SK-N-SH (cell line): Measurements from ENCODE around the gene CDAN1. TPM values are rescaled to one million over a fixed set of nuclear protein-coding genes. Genes with fewer than 3 reads are reported as not detected.

Experiments used
- CTCF ChIA-PET: fragments of 300-600, 350-600 bp; formaldehyde crosslinking; extraction: SDS; loops from one replicate; lab custom pipeline; 2021; lab: Yijun Ruan, JAX
- POLR2A ChIA-PET: fragments of 350-600 bp; sonication (Branson Sonifier 250); formaldehyde crosslinking; extraction: SDS; loops from one replicate; lab custom pipeline; 2020; ENCODE audit warnings: antibody characterized with exemption, inconsistent platforms; lab: Yijun Ruan, JAX
- DNase-seq: peaks from one replicate; pipeline ENCODE4 v3.0.0; 2012
- H2AFZ ChIP-seq: fragments of 200-600 bp; sonication (generic); 2 replicates; pipeline ENCODE4 v1.8.1; 2016; ENCODE audit warnings: antibody characterized with exemption, mild to moderate bottlenecking, low read depth
- H3F3A ChIP-seq: fragments of 200-600 bp; sonication (generic); replicated peaks from 2 replicates; pipeline ENCODE3; 2016; ENCODE audit warnings: antibody characterized with exemption, mild to moderate bottlenecking; ENCODE audit not compliant: insufficient read depth
- H3K27ac ChIP-seq, 2 experiments: fragments of 200-500 bp in 1 of 2; fragments of 200-600 bp in 1 of 2; sonication (Bioruptor generic) in 1 of 2; sonication (generic), shearing (Covaris generic) in 1 of 2; 2 replicates each; pipeline versions ENCODE4 v1.5.1 to v1.6.1; 2014 to 2016; ENCODE audit warnings: low read depth in 2 of 2, inconsistent platforms in 1 of 2, low read length in 1 of 2, mild to moderate bottlenecking in 1 of 2, mixed read lengths in 1 of 2
- H3K27me3 ChIP-seq: fragments of 200-600 bp; sonication (generic), shearing (Covaris generic); 2 replicates; pipeline ENCODE4 v1.6.1; 2016; ENCODE audit warnings: mixed run types; ENCODE audit not compliant: insufficient read depth
- H3K36me3 ChIP-seq, 2 experiments: fragments of 200-500 bp in 1 of 2; fragments of 200-600 bp in 1 of 2; sonication (Bioruptor generic) in 1 of 2; sonication (generic) in 1 of 2; replicated peaks in 1 of 2; 2 replicates each; pipeline versions ENCODE3 to v1.5.1; 2014 to 2016; ENCODE audit warnings: low read length in 1 of 2, mild to moderate bottlenecking in 1 of 2; ENCODE audit not compliant: insufficient read depth in 2 of 2, control insufficient read depth in 1 of 2
- H3K4me1 ChIP-seq, 2 experiments: fragments of 200-500 bp in 1 of 2; fragments of 200-600 bp in 1 of 2; sonication (Bioruptor generic) in 1 of 2; sonication (generic), shearing (Covaris generic) in 1 of 2; 2 replicates each; pipeline versions ENCODE4 v1.5.1 to v1.6.1; 2014 to 2016; ENCODE audit warnings: low read depth in 1 of 2, low read length in 1 of 2, mixed run types in 1 of 2; ENCODE audit not compliant: insufficient read depth in 2 of 2, control insufficient read depth in 1 of 2
- H3K4me2 ChIP-seq: fragments of 200-600 bp; sonication (generic), shearing (Covaris generic); 2 replicates; pipeline ENCODE4 v1.6.1; 2017; ENCODE audit warnings: mixed run types
- H3K4me3 ChIP-seq, 2 experiments: fragments of 200-500 bp in 1 of 2; fragments of 200-600 bp in 1 of 2; sonication (Bioruptor generic) in 1 of 2; sonication (generic), shearing (Covaris generic) in 1 of 2; 2 replicates each; pipeline versions ENCODE4 v1.5.1 to v1.8.1; 2014 to 2016; ENCODE audit warnings: low read depth in 2 of 2, inconsistent platforms in 1 of 2, low read length in 1 of 2, mild to moderate bottlenecking in 1 of 2, mixed read lengths in 1 of 2, moderate library complexity in 1 of 2
- H3K79me2 ChIP-seq: fragments of 200-600 bp; sonication (generic); 2 replicates; pipeline ENCODE4 v1.8.1; 2017; ENCODE audit warnings: mild to moderate bottlenecking; ENCODE audit not compliant: insufficient read depth
- H3K9ac ChIP-seq: fragments of 200-600 bp; sonication (generic); 2 replicates; pipeline ENCODE4 v1.6.1; 2017; ENCODE audit warnings: mixed run types
- H3K9me2 ChIP-seq: fragments of 200-600 bp; sonication (generic); 2 replicates; pipeline ENCODE4 v1.6.1; 2017; ENCODE audit warnings: mixed run types
- H3K9me3 ChIP-seq: fragments of 200-600 bp; sonication (generic); 2 replicates; pipeline ENCODE4 v1.6.1; 2017; ENCODE audit warnings: mixed run types, mild to moderate bottlenecking, moderate library complexity
- H4K20me1 ChIP-seq: fragments of 200-600 bp; sonication (generic); 2 replicates; pipeline ENCODE4 v1.6.1; 2017; ENCODE audit warnings: mild to moderate bottlenecking, mixed run types; ENCODE audit not compliant: insufficient read depth
- ELF1 ChIP-seq: IDR thresholded peaks from 2 replicates; pipeline ENCODE4 v1.4.0; 2012
- FOSL2 ChIP-seq: IDR thresholded peaks from 2 replicates; pipeline ENCODE4 v1.4.0; 2012; ENCODE audit warnings: low read depth, mild to moderate bottlenecking, moderate library complexity, borderline replicate concordance
- FOXJ3 ChIP-seq: sonication (generic); formaldehyde crosslinking; IDR thresholded peaks from 2 replicates; pipeline ENCODE4 v1.5.1; 2020; ENCODE audit warnings: mild to moderate bottlenecking, missing genetic modification reagents
- GABPA ChIP-seq: IDR thresholded peaks from 2 replicates; pipeline ENCODE4 v1.4.0; 2012; ENCODE audit warnings: low read depth, mild to moderate bottlenecking
- MEF2A ChIP-seq: IDR thresholded peaks from 2 replicates; pipeline ENCODE4 v1.4.0; 2012; ENCODE audit warnings: low read depth, borderline replicate concordance
- NRF1 ChIP-seq: IDR thresholded peaks from 2 replicates; pipeline ENCODE4 v1.6.1; 2012; ENCODE audit warnings: low read depth, mild to moderate bottlenecking, low read length
- POLR2AphosphoS5 ChIP-seq: IDR thresholded peaks from 2 replicates; pipeline ENCODE4 v1.6.1; 2012; ENCODE audit warnings: low read depth, low read length
- RAD21 ChIP-seq: IDR thresholded peaks from 2 replicates; pipeline ENCODE4 v1.6.1; 2012; ENCODE audit warnings: mild to moderate bottlenecking, low read length
- RXRA ChIP-seq: IDR thresholded peaks from 2 replicates; pipeline ENCODE4 v1.4.0; 2012; ENCODE audit warnings: low read depth, mild to moderate bottlenecking, borderline replicate concordance
- TCF12 ChIP-seq: IDR thresholded peaks from 2 replicates; pipeline ENCODE4 v1.4.0; 2012
- TEAD4 ChIP-seq: IDR thresholded peaks from 2 replicates; pipeline ENCODE4 v1.4.0; 2012; ENCODE audit warnings: mild to moderate bottlenecking, borderline replicate concordance; ENCODE audit not compliant: insufficient read depth
- YY1 ChIP-seq: IDR thresholded peaks from 2 replicates; pipeline ENCODE4 v1.4.0; 2012; ENCODE audit warnings: low read depth, mild to moderate bottlenecking
- WGBS: methylation state at CpG from one replicate; pipeline ENCODE4 v1.1.6; 2017; ENCODE audit warnings: low lambda C conversion rate; 5-methylcytosine and 5-hydroxymethylcytosine counted together
- polyA plus RNA-seq, 3 experiments: library from polyadenylated mRNA; depleted of rRNA; stranded (reverse); fragments of >200 nt; gene quantifications; 2 replicates each; pipeline ENCODE4 v1.2.3, GENCODE V29; 2012
- TF ChIP-seq, protein P1 (sequence below): IDR thresholded peaks from 2 replicates; pipeline ENCODE4 v1.6.1; 2012; ENCODE audit warnings: mild to moderate bottlenecking, low read depth, low read length, moderate library complexity
- TF ChIP-seq, protein P2 (sequence below): fragments of 150-350 bp; IDR thresholded peaks from 2 replicates; pipeline ENCODE4 v1.6.1; 2017; ENCODE audit warnings: antibody characterized with exemption, low read length, low read depth, borderline replicate concordance
- TF ChIP-seq, protein P3 (sequence below): IDR thresholded peaks from 2 replicates; pipeline ENCODE4 v1.4.0; 2012; ENCODE audit warnings: low read depth, borderline replicate concordance
- TF ChIP-seq, protein P4 (sequence below): fragments of 200-600 bp; sonication (generic); IDR thresholded peaks from 2 replicates; pipeline ENCODE4 v1.6.1; 2017; ENCODE audit warnings: antibody characterized with exemption, mild to moderate bottlenecking, moderate library complexity

CDAN1 gene
- polyA plus RNA-seq, 1 of the 3 experiments (the other 2 are of a cell fraction), result 6.2 TPM

DNA sequence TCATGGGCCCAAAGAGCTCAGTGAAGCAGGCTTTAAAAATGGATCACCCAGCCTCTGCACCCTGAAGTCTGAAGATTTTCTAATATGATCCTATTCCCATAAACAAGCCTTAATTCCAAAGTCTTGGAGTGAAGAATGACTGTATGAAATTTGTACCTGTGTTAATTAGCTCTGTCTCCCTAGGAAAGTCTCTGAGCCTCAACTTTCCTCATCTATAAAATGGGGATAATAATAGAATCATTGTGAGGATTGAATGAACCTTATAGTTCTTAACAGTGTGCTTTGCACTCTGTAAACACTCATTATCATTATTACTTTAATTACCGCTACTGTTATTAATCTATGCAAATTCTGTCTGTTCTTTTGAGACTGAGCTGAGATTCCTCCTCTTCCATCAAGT is 61.9 kb downstream of the CDAN1 start:
- Histone ChIP-seq H3K9me3 (no peaks in the 10 kb centered on the region), H3K4me2 (no peak overlapping the region), H3K4me1 (peaks cover 2 to 4% of the 10 kb centered on the region in 2 experiments; a peak in 1 of 4 replicates), H3K4me3 (no peak overlapping the region)
- TF ChIP-seq, protein P1, sequence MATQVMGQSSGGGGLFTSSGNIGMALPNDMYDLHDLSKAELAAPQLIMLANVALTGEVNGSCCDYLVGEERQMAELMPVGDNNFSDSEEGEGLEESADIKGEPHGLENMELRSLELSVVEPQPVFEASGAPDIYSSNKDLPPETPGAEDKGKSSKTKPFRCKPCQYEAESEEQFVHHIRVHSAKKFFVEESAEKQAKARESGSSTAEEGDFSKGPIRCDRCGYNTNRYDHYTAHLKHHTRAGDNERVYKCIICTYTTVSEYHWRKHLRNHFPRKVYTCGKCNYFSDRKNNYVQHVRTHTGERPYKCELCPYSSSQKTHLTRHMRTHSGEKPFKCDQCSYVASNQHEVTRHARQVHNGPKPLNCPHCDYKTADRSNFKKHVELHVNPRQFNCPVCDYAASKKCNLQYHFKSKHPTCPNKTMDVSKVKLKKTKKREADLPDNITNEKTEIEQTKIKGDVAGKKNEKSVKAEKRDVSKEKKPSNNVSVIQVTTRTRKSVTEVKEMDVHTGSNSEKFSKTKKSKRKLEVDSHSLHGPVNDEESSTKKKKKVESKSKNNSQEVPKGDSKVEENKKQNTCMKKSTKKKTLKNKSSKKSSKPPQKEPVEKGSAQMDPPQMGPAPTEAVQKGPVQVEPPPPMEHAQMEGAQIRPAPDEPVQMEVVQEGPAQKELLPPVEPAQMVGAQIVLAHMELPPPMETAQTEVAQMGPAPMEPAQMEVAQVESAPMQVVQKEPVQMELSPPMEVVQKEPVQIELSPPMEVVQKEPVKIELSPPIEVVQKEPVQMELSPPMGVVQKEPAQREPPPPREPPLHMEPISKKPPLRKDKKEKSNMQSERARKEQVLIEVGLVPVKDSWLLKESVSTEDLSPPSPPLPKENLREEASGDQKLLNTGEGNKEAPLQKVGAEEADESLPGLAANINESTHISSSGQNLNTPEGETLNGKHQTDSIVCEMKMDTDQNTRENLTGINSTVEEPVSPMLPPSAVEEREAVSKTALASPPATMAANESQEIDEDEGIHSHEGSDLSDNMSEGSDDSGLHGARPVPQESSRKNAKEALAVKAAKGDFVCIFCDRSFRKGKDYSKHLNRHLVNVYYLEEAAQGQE, result no peak
- TF ChIP-seq ELF1, result no peak
- TF ChIP-seq NRF1, result no peak
- TF ChIP-seq GABPA, result no peak
- no peak for TF ChIP-seq TEAD4
- TF ChIP-seq RAD21, result no peak
- TF ChIP-seq, protein P2, sequence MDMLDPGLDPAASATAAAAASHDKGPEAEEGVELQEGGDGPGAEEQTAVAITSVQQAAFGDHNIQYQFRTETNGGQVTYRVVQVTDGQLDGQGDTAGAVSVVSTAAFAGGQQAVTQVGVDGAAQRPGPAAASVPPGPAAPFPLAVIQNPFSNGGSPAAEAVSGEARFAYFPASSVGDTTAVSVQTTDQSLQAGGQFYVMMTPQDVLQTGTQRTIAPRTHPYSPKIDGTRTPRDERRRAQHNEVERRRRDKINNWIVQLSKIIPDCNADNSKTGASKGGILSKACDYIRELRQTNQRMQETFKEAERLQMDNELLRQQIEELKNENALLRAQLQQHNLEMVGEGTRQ, result no peak
- TF ChIP-seq, protein P3, sequence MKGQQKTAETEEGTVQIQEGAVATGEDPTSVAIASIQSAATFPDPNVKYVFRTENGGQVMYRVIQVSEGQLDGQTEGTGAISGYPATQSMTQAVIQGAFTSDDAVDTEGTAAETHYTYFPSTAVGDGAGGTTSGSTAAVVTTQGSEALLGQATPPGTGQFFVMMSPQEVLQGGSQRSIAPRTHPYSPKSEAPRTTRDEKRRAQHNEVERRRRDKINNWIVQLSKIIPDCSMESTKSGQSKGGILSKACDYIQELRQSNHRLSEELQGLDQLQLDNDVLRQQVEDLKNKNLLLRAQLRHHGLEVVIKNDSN, result no peak
- TF ChIP-seq, protein P4, sequence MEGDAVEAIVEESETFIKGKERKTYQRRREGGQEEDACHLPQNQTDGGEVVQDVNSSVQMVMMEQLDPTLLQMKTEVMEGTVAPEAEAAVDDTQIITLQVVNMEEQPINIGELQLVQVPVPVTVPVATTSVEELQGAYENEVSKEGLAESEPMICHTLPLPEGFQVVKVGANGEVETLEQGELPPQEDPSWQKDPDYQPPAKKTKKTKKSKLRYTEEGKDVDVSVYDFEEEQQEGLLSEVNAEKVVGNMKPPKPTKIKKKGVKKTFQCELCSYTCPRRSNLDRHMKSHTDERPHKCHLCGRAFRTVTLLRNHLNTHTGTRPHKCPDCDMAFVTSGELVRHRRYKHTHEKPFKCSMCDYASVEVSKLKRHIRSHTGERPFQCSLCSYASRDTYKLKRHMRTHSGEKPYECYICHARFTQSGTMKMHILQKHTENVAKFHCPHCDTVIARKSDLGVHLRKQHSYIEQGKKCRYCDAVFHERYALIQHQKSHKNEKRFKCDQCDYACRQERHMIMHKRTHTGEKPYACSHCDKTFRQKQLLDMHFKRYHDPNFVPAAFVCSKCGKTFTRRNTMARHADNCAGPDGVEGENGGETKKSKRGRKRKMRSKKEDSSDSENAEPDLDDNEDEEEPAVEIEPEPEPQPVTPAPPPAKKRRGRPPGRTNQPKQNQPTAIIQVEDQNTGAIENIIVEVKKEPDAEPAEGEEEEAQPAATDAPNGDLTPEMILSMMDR, result no peak
- TF ChIP-seq FOSL2, result no peak
- no peak for TF ChIP-seq MEF2A
- no peak for TF ChIP-seq FOXJ3
- no peak for TF ChIP-seq TCF12
- no peak for TF ChIP-seq POLR2AphosphoS5
- no peak for TF ChIP-seq YY1
- TF ChIP-seq RXRA, result no peak
- TF ChIP-seq, all 33 proteins: peak for 0
- H3K27ac ChIP-seq, result no peak overlapping the region
- POLR2A ChIA-PET, result no interaction called here
- no peak for DNase-seq
- H3K9ac ChIP-seq, result no peak overlapping the region
- no peaks in the 10 kb centered on the region for H3K79me2 ChIP-seq
- H3K36me3 ChIP-seq, result peaks cover 13 to 51% of the 10 kb centered on the region in 2 experiments
- no peaks in the 10 kb centered on the region for H3K9me2 ChIP-seq
- H4K20me1 ChIP-seq, result no peaks in the 10 kb centered on the region
- no peaks in the 10 kb centered on the region for H3K27me3 ChIP-seq
- WGBS, result 91% methylated on average over 1 of the region's 1 CpG
- no peak overlapping the region for H2AFZ ChIP-seq
- H3F3A ChIP-seq, result no peaks in the 10 kb centered on the region
- CTCF ChIA-PET, result no interaction called here
